Neural crest cell (in vitro differentiated cells): ENCODE results near the gene COMMD9. TPM values are rescaled to one million over a fixed set of nuclear protein-coding genes. Genes with fewer than 3 reads are reported as not detected.
A peak's percentile ranks its signal among the peaks of the same experiment; 100 is the strongest.

ENCODE experiments used
- DNase-seq: peaks from one replicate; pipeline ENCODE4 v3.0.0; 2021; ENCODE audit warnings: low read depth, mixed read lengths, low spot score
- H3K27ac Mint-ChIP-seq: one replicate; pipeline ENCODE4 v1.8.0; 2021; ENCODE audit warnings: mild to moderate bottlenecking, mixed read lengths; ENCODE audit not compliant: unreplicated experiment
- H3K27me3 Mint-ChIP-seq: 2 replicates; pipeline ENCODE4 v1.8.0; 2021; ENCODE audit warnings: low read depth, mild to moderate bottlenecking, mixed read lengths
- H3K36me3 Mint-ChIP-seq: 2 replicates; pipeline ENCODE4 v1.8.0; 2021; ENCODE audit warnings: low read depth, mild to moderate bottlenecking, mixed read lengths
- H3K4me1 Mint-ChIP-seq: 2 replicates; pipeline ENCODE4 v1.8.0; 2021; ENCODE audit warnings: mixed read lengths
- H3K4me3 Mint-ChIP-seq: one replicate; pipeline ENCODE4 v1.8.0; 2021; ENCODE audit warnings: mild to moderate bottlenecking, mixed read lengths
- H3K9me3 Mint-ChIP-seq: 2 replicates; pipeline ENCODE4 v1.8.0; 2021; ENCODE audit warnings: mixed read lengths
- CTCF ChIP-seq: fragments of 200-600 bp; sonication (generic); conservative IDR thresholded peaks from 2 replicates; pipeline ENCODE4 v1.5.0; 2021; ENCODE audit warnings: antibody characterized with exemption, mild to moderate bottlenecking
- total RNA-seq: library from RNA; stranded (reverse); gene quantifications from 2 replicates; pipeline ENCODE4 v1.2.1, GENCODE V29; 2021

The COMMD9 gene
- total RNA-seq, 1 donor from 2014 or later: 77.4 TPM

GRCh38 chr11:36306888-36307287, 17.7 kb upstream of the COMMD9 start:
- H3K27me3 Mint-ChIP-seq: peaks cover 16% of the 10 kb centered on the region
- H3K27ac Mint-ChIP-seq: no peak overlapping the region
- peak; percentile 20 for DNase-seq
- no peaks in the 10 kb centered on the region for H3K4me1 Mint-ChIP-seq
- no peak overlapping the region for H3K4me3 Mint-ChIP-seq
- no peaks in the 10 kb centered on the region for H3K36me3 Mint-ChIP-seq
- TF ChIP-seq CTCF: peak; percentile 63
- H3K9me3 Mint-ChIP-seq: no peaks in the 10 kb centered on the region

GRCh38 chr11:36305047-36305446, 15.8 kb upstream of the COMMD9 start:
- H3K27ac Mint-ChIP-seq: no peak overlapping the region
- H3K4me3 Mint-ChIP-seq: no peak overlapping the region
- DNase-seq: no peak
- H3K9me3 Mint-ChIP-seq: no peaks in the 10 kb centered on the region
- no peaks in the 10 kb centered on the region for H3K4me1 Mint-ChIP-seq
- TF ChIP-seq CTCF: no peak
- H3K27me3 Mint-ChIP-seq: peaks cover 17% of the 10 kb centered on the region
- no peaks in the 10 kb centered on the region for H3K36me3 Mint-ChIP-seq

GRCh38 chr11:36304351-36304750, 15.1 kb upstream of the COMMD9 start:
- Mint-ChIP-seq H3K27me3 (peaks cover 17% of the 10 kb centered on the region), H3K4me3 (no peak overlapping the region), H3K4me1 (no peaks in the 10 kb centered on the region), H3K27ac (no peak overlapping the region), H3K36me3 (no peaks in the 10 kb centered on the region), H3K9me3 (no peaks in the 10 kb centered on the region)
- no peak for DNase-seq
- TF ChIP-seq CTCF: no peak

GRCh38 chr11:36300650-36301049, 11.4 kb upstream of the COMMD9 start:
- no peak overlapping the region for H3K4me3 Mint-ChIP-seq

GRCh38 chr11:36296884-36297543, 7.8 kb upstream of the COMMD9 start:
- H3K9me3 Mint-ChIP-seq: no peaks in the 10 kb centered on the region
- no peak for DNase-seq
- no peaks in the 10 kb centered on the region for H3K36me3 Mint-ChIP-seq
- no peak overlapping the region for H3K4me3 Mint-ChIP-seq
- H3K27me3 Mint-ChIP-seq: peaks cover 22% of the 10 kb centered on the region
- H3K4me1 Mint-ChIP-seq: peaks cover 12% of the 10 kb centered on the region
- no peak for TF ChIP-seq CTCF
- no peak overlapping the region for H3K27ac Mint-ChIP-seq

More at GRCh38 chr11:36300650-36301049, 11.4 kb upstream of the COMMD9 start:
- no peak for DNase-seq
- Mint-ChIP-seq H3K27ac (no peak overlapping the region), H3K36me3 (no peaks in the 10 kb centered on the region), H3K9me3 (no peaks in the 10 kb centered on the region), H3K27me3 (peaks cover 11% of the 10 kb centered on the region), H3K4me1 (peaks cover 11% of the 10 kb centered on the region)
- TF ChIP-seq CTCF: no peak
